T1000 (cell line): ENCODE measurements around the gene GPRC5A.

ENCODE experiments used
- DNase-seq: peaks from one replicate; lab custom pipeline; 2025; ENCODE audit warnings: mixed read lengths; lab: John Stamatoyannopoulos, UW

GPRC5A gene

GRCh38 chr12:12909995-12910420, 18.6 kb downstream of the GPRC5A start:
- DNase-seq: no peak

GRCh38 chr12:12912711-12913110, 21.3 kb downstream of the GPRC5A start:
- no peak for DNase-seq

GRCh38 chr12:12915656-12916055, 24.3 kb downstream of the GPRC5A start:
- DNase-seq: no peak

GRCh38 chr12:12916135-12916944, 25.0 kb downstream of the GPRC5A start:
- DNase-seq: peak; percentile 27

- DNase-seq: no peak
These were observed 26.2 kb downstream of the GPRC5A start for GRCh38 chr12:12917517-12917916.

GRCh38 chr12:12918781-12919389, 27.5 kb downstream of the GPRC5A start:
- DNase-seq: no peak

- DNase-seq: no peak
These were observed 28.5 kb downstream of the GPRC5A start for GRCh38 chr12:12919666-12920435.

GRCh38 chr12:12922191-12922616, 30.8 kb downstream of the GPRC5A start:
- peak; percentile 39 for DNase-seq

GRCh38 chr12:12922978-12923377, 31.6 kb downstream of the GPRC5A start:
- no peak for DNase-seq

GRCh38 chr12:12924169-12924568, 32.8 kb downstream of the GPRC5A start:
- DNase-seq: no peak

GRCh38 chr12:12925388-12925787, 34.0 kb downstream of the GPRC5A start:
- no peak for DNase-seq

GRCh38 chr12:12926571-12927071, 35.3 kb downstream of the GPRC5A start:
- no peak for DNase-seq

- no peak for DNase-seq
These were observed 36.1 kb downstream of the GPRC5A start for GRCh38 chr12:12927211-12928079.

- no peak for DNase-seq
These were observed 38.3 kb downstream of the GPRC5A start for GRCh38 chr12:12929696-12930095.

- DNase-seq: no peak
These were observed 39.4 kb downstream of the GPRC5A start for GRCh38 chr12:12930633-12931219.

GRCh38 chr12:12933742-12934141, 42.4 kb downstream of the GPRC5A start:
- DNase-seq: no peak

- DNase-seq: no peak
These were observed 43.2 kb downstream of the GPRC5A start for GRCh38 chr12:12934556-12934955.

- no peak for DNase-seq
These were observed 45.7 kb downstream of the GPRC5A start for GRCh38 chr12:12936983-12937491.

- DNase-seq: no peak
These were observed 47.2 kb downstream of the GPRC5A start for GRCh38 chr12:12938541-12938940.

- no peak for DNase-seq
These were observed 48.5 kb downstream of the GPRC5A start for GRCh38 chr12:12939888-12940287.
